Adrenal gland (tissue), 5 donors: Measurements from ENCODE around the gene CCDC102A.

ENCODE experiments used
- CTCF ChIP-seq, 6 experiments: fragments of 450-650 bp in 4 of 6; fragments of 200-600 bp in 2 of 6; sonication (generic) in 1 of 6; IDR thresholded peaks; 1 replicate in 5 of 6; 2 replicates in 1 of 6; pipeline versions ENCODE4 v1.5.1 to v1.8.0; 2016 to 2021; ENCODE audit warnings: antibody characterized with exemption in 6 of 6, mild to moderate bottlenecking in 2 of 6, moderate library complexity in 1 of 6
- POLR2A ChIP-seq, 2 donors: fragments of 450-650 bp; IDR thresholded peaks; one replicate each; pipeline ENCODE4 v1.6.1; 2017; ENCODE audit warnings: antibody characterized with exemption in 2 of 2, mild to moderate bottlenecking in 2 of 2, moderate library complexity in 1 of 2
- donor health status: DM: no; HTN: no; CAD: no.

GRCh38 chr16:57474671-57475661, 61.4 kb downstream of the CCDC102A start:
- TF ChIP-seq CTCF (IDR thresholded peaks at IDR 0.05) (no peak), POLR2A (IDR thresholded peaks at IDR 0.05) (no peak)
